SK-N-MC (cell line): ENCODE measurements around the gene CBX4.

ENCODE experiments used
- DNase-seq: peaks from one replicate; pipeline ENCODE4 v3.0.0-alpha.2; 2011; ENCODE audit warnings: low read depth, low spot score
- H3K27ac ChIP-seq: fragments of 200-600 bp; sonication (generic); 2 replicates; pipeline ENCODE4 v1.5.1; 2016; ENCODE audit warnings: mixed run types
- H3K36me3 ChIP-seq: fragments of 200-600 bp; sonication (generic); 2 replicates; pipeline ENCODE4 v1.6.1; 2017; ENCODE audit warnings: antibody characterized with exemption, low read length, mixed read lengths; ENCODE audit not compliant: insufficient read depth
- H3K4me3 ChIP-seq: fragments of 200-600 bp; sonication (generic); 2 replicates; pipeline ENCODE4 v1.5.1; 2016
- H3K9ac ChIP-seq: fragments of 200-600 bp; sonication (generic); 2 replicates; pipeline ENCODE4 v1.8.0; 2017; ENCODE audit warnings: mixed run types, mixed read lengths; ENCODE audit not compliant: insufficient read length
- H3K9me3 ChIP-seq: fragments of 200-600 bp; sonication (generic); 2 replicates; pipeline ENCODE4 v1.6.1; 2017; ENCODE audit warnings: low read depth, mild to moderate bottlenecking, antibody characterized with exemption, low read length, moderate library complexity, mixed read lengths
- EZH2 ChIP-seq: fragments of 200-600 bp; sonication (generic); IDR thresholded peaks from one replicate; pipeline ENCODE4 v1.6.1; 2017; ENCODE audit warnings: antibody characterized with exemption
- FOXP2 ChIP-seq: optimal IDR thresholded peaks from 2 replicates; pipeline ENCODE3; 2011; ENCODE audit warnings: mild to moderate bottlenecking, moderate library complexity; ENCODE audit not compliant: insufficient read depth; ENCODE audit errors: extremely low read length, control extremely low read depth
- POLR2AphosphoS5 ChIP-seq: IDR thresholded peaks from 2 replicates; pipeline ENCODE4 v1.6.1; 2012; ENCODE audit warnings: mild to moderate bottlenecking, low read depth, low read length, borderline replicate concordance

The CBX4 gene

GRCh38 chr17:79791735-79792161 is 47.5 kb downstream of the CBX4 start:
- Histone ChIP-seq H3K4me3 (no peak overlapping the region), H3K9me3 (no peaks in the 10 kb centered on the region), H3K9ac (no peak overlapping the region), H3K27ac (0 out of 2 replicates have a peak overlapping the region, but pooled peaks have one; percentile 96), H3K36me3 (peaks cover 17% of the 10 kb centered on the region)
- TF ChIP-seq POLR2AphosphoS5 (no peak), EZH2 (no peak), FOXP2 (no peak)
- DNase-seq = no peak

GRCh38 chr17:79790805-79791734 is 48.2 kb downstream of the CBX4 start:
- Histone ChIP-seq H3K9ac (no peak overlapping the region), H3K27ac (no peak overlapping the region), H3K4me3 (no peak overlapping the region), H3K9me3 (no peaks in the 10 kb centered on the region), H3K36me3 (peaks cover 15% of the 10 kb centered on the region)
- no peak for DNase-seq
- no peak for TF ChIP-seq FOXP2
- TF ChIP-seq EZH2 = no peak
- TF ChIP-seq POLR2AphosphoS5 = no peak

- no peak for DNase-seq
- no peak overlapping the region for H3K9ac ChIP-seq
Observed at GRCh38 chr17:79789943-79790804, 49.1 kb downstream of the CBX4 start.

GRCh38 chr17:79788989-79789942 is 50.0 kb downstream of the CBX4 start:
- Histone ChIP-seq H3K36me3 (peaks cover 13% of the 10 kb centered on the region; the same call in 1 of the 2 replicates), H3K27ac (peak overlapping the region; percentile 97), H3K9ac (peak overlapping the region; percentile 58), H3K9me3 (no peaks in the 10 kb centered on the region), H3K4me3 (peak overlapping the region; percentile 36)
- DNase-seq = no peak
- no peak for TF ChIP-seq POLR2AphosphoS5
- TF ChIP-seq FOXP2 = no peak
- TF ChIP-seq EZH2 = no peak

More at GRCh38 chr17:79789943-79790804, 49.1 kb downstream of the CBX4 start:
- TF ChIP-seq FOXP2 (no peak), EZH2 (no peak), POLR2AphosphoS5 (no peak)
- H3K4me3 ChIP-seq = no peak overlapping the region
- peaks cover 12% of the 10 kb centered on the region for H3K36me3 ChIP-seq
- H3K9me3 ChIP-seq = no peaks in the 10 kb centered on the region
- peak overlapping the region; percentile 97; the same call in 1 of the 2 replicates for H3K27ac ChIP-seq

GRCh38 chr17:79788455-79788854 is 50.8 kb downstream of the CBX4 start:
- DNase-seq = no peak
- Histone ChIP-seq H3K4me3 (peak overlapping the region; percentile 36), H3K9me3 (no peaks in the 10 kb centered on the region), H3K9ac (no peak overlapping the region), H3K36me3 (peaks cover 21% of the 10 kb centered on the region; the same call in 1 of the 2 replicates), H3K27ac (peak overlapping the region; percentile 97)
- TF ChIP-seq POLR2AphosphoS5 (0 out of 2 replicates have a peak, but pooled peaks have one; percentile 5), FOXP2 (no peak), EZH2 (no peak)

GRCh38 chr17:79786930-79787643 is 52.2 kb downstream of the CBX4 start:
- no peak for TF ChIP-seq FOXP2
- peak; percentile 53; the same call in 1 of the 2 replicates for TF ChIP-seq POLR2AphosphoS5
- H3K36me3 ChIP-seq = peaks cover 32% of the 10 kb centered on the region
- no peak overlapping the region; the same call in 1 of the 2 replicates for H3K4me3 ChIP-seq
- no peak overlapping the region for H3K9ac ChIP-seq
- H3K9me3 ChIP-seq = no peaks in the 10 kb centered on the region
- DNase-seq = no peak
- peak overlapping the region; percentile 97 for H3K27ac ChIP-seq
